ENCODE results near the gene CLK2. TPM values are rescaled to one million over a fixed set of nuclear protein-coding genes. Genes with fewer than 3 reads are reported as not detected.
"Not testable (repeated sequence)": the region's sequence is repeated elsewhere in the genome, so short reads cannot be mapped to it uniquely, and the experiment has no call there.

Gene CLK2
- total RNA-seq, 2 experiments from 2014 or later: 78.0 to 82.0 TPM

DNA sequence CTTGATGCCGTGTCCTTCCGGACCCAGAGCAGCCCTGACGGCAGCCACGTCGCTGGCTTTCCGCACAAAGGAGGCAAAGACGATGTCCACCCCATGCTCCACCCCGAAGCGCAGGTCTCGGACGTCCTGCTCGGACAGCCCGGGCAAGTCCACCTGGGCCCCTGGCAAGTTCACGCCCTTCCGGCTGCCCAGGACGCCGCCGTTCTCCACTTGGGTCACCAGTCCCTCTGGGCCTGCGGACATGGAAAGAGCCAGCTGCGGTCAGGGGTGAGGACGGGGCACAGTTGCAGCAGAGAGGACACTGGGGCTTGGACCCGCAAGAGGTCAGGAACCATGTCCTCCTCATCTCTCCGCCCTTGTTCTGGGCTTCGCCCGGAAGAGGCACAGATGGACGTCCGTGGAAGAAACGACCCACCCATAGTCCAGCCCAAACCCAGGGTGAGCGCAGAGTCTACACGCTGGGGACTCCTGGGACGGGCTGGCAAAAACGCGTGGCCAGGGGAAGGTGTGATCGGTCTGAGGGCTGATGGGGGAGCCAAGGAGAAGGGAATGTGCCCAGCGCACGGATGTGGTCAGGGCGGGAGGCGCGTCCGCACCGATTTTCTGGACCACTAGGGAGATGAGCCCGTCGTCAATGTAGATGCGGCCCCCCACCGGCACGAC, 21.3 kb upstream of the CLK2 start:
- CTCF ChIA-PET: interaction anchor here (0.5 kb wide), 1 partner anchor 18 kb away, joined by 4 read pairs; no protein-coding TSS in a partner anchor
- Mint-ChIP-seq H3K9me3 (no peaks in the 10 kb centered on the region), H3K27me3 (peaks cover 48% of the 10 kb centered on the region), H3K4me3 (no peak overlapping the region), H3K36me3 (ENCODE audit: low read depth) (no peaks in the 10 kb centered on the region), H3K4me1 (peaks cover 8% of the 10 kb centered on the region), H3K27ac (no peak overlapping the region)
- DNase-seq: no peak
- POLR2A ChIA-PET: no interaction called here

DNA sequence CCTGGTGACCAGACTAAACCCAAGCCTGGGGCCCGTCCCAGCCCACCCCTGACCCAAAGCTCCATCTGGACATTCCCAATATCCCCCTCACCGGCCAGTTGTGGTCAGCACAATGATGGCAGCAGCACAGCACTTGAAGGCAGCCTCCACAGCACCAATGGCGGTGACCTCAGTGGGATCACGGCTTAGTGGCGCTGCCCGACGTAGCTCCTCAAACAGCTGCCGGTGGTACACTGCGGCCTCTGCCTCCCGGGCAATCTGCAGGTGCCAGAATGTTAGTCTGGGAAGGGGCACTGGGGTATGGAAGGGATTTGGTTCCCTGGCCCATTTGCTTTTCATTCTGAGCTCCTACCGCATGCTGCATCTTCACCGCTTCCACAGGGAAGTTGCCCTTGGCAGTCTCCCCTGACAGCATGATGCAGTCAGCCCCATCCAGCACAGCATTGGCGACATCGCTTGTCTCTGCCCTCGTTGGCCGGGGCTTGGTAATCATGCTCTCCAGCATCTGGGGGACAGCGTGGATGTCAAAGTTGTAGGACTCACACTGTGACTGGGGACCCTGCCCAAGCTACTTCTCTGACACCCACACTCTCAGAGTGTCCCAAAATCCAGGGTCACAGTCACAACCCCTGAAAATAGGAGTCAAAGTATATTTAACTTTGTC, 19.9 kb upstream of the CLK2 start:
- Mint-ChIP-seq H3K9me3 (no peaks in the 10 kb centered on the region), H3K4me1 (peaks cover 8% of the 10 kb centered on the region), H3K27me3 (peaks cover 48% of the 10 kb centered on the region), H3K36me3 (ENCODE audit: low read depth) (no peaks in the 10 kb centered on the region), H3K4me3 (no peak overlapping the region), H3K27ac (no peak overlapping the region)
- ChIA-PET CTCF (interaction anchor here (1.4 kb wide), 1 partner anchor 42 kb away, joined by 4 read pairs; no protein-coding TSS in a partner anchor), POLR2A (interaction anchor here (0.6 kb wide), 1 partner anchor 15 kb away, joined by 3 read pairs; the partner anchor contains the start of gene FDPS)
- no peak for DNase-seq

DNA sequence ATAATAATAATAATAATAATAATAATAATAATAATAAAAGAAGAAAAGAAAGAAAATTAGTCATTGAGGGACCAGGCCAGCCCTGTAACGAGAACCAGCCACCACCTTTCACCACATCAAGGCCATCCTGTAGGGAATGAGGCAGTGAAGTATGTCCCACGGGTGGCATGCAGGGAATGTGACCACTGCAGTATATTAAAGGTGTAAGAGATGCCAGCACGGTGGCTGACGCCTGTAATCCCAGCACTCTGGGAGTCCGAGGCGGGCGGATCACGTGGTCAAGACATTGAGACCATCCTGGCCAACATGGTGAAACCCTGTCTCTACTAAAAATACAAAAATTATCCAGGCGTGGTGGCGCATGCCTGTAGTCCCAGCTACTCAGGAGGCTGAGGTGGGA, 17.7 kb upstream of the CLK2 start:
- H3K4me3 Mint-ChIP-seq; H3K27ac Mint-ChIP-seq; POLR2A ChIA-PET; H3K9me3 Mint-ChIP-seq; H3K4me1 Mint-ChIP-seq; H3K36me3 Mint-ChIP-seq (ENCODE audit: low read depth); CTCF ChIA-PET; DNase-seq: not testable (repeated sequence)
- H3K27me3 Mint-ChIP-seq: peaks cover 33% of the 10 kb centered on the region

DNA sequence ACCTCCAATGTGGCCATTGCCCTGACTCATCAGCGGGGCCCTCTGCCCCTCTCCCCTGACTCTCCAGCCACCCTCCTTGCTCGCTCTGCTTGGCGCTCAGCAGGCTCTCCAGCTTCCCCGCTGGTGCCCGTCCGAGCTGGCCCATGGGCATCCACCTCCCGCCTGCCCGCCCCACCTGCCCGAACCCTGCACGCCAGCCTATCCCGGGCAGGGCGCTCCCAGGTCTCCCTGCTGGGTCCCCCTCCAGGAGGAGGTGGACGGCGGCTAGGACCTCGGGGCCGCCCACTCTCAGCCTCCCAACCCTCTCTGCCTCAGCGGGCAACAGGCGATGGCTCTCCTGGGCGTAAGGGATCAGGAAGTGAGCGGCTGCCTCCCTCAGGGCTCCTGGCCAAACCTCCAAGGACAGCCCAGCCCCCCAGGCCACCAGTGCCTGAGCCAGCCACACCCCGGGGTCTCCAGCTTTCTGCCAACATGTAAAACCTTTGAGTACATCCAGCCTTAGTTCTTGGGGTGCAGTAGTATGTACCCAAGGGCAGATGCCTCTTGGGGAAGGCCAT, 14.8 kb upstream of the CLK2 start:
- no peaks in the 10 kb centered on the region for H3K36me3 Mint-ChIP-seq (ENCODE audit: low read depth)
- ChIA-PET CTCF (no interaction called here), POLR2A (no interaction called here)
- H3K4me1 Mint-ChIP-seq: no peaks in the 10 kb centered on the region
- peaks cover 9% of the 10 kb centered on the region for H3K27me3 Mint-ChIP-seq
- DNase-seq: no peak
- H3K4me3 Mint-ChIP-seq: no peak overlapping the region
- H3K9me3 Mint-ChIP-seq: no peaks in the 10 kb centered on the region
- H3K27ac Mint-ChIP-seq: no peak overlapping the region

DNA sequence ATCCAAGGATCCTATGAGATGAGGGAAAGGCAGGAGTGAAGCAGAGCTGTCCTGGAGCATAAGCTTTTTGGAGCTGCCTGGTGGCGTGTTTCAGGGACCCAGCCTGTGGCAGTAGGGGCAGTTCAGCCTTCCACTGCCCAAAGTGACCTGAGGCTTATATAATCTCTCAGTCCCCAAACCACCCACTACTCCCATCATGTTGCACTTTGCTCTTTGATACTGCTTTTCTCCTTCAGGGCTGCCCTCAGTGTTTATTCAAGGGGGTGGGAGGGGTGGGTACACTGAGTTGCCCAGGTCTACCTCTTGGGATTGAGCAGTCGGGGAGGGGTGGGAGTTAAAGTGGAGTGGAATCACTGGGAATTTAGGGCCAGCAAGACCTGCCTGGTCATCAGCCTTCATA, 13.2 kb upstream of the CLK2 start:
- Mint-ChIP-seq H3K36me3 (ENCODE audit: low read depth) (no peaks in the 10 kb centered on the region), H3K4me3 (no peak overlapping the region), H3K4me1 (peaks cover 2% of the 10 kb centered on the region), H3K9me3 (no peaks in the 10 kb centered on the region), H3K27ac (no peak overlapping the region), H3K27me3 (peaks cover 5% of the 10 kb centered on the region)
- no peak for DNase-seq
- POLR2A ChIA-PET: interaction anchor here (1.4 kb wide), 1 partner anchor 21 kb away, joined by 6 read pairs; the partner anchor contains the start of gene FDPS
- CTCF ChIA-PET: no interaction called here

DNA sequence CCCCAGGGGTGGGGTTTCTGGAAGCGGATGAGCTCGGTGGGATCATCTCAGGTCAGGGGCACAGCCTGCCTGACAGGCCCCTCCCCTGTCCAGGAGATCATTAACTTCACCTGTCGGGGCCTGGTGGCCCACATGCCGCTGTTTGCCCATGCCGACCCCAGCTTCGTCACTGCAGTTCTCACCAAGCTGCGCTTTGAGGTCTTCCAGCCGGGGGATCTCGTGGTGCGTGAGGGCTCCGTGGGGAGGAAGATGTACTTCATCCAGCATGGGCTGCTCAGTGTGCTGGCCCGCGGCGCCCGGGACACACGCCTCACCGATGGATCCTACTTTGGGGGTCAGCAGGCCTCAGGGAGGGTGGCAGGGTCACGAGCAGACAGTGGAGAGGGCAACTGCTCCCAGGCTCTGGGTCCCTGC, 12.3 kb upstream of the CLK2 start:
- Mint-ChIP-seq H3K27me3 (peaks cover 3% of the 10 kb centered on the region), H3K36me3 (ENCODE audit: low read depth) (no peaks in the 10 kb centered on the region), H3K9me3 (no peaks in the 10 kb centered on the region), H3K4me3 (no peak overlapping the region), H3K27ac (no peak overlapping the region), H3K4me1 (peaks cover 2% of the 10 kb centered on the region)
- ChIA-PET POLR2A (interaction anchor here (1.4 kb wide), 1 partner anchor 22 kb away, joined by 6 read pairs; the partner anchor contains the start of gene FDPS), CTCF (no interaction called here)
- no peak for DNase-seq

DNA sequence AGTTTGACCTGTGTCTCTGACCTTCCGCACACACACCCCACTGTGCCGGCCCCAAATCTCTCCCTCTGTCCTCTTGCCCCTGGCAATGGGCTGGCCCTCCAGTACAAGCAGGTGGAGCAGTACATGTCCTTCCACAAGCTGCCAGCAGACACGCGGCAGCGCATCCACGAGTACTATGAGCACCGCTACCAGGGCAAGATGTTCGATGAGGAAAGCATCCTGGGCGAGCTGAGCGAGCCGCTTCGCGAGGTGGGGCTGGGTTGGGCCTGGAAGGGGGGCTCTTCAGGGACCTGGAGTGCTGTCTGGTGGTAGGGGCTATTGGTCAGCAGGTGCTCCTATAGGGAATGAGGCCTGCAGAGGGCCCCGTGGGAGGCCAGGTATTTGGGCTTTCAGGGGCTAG, 11.8 kb upstream of the CLK2 start:
- DNase-seq: no peak
- Mint-ChIP-seq H3K27me3 (peaks cover under 1% of the 10 kb centered on the region), H3K4me3 (no peak overlapping the region), H3K27ac (no peak overlapping the region), H3K4me1 (peaks cover 2% of the 10 kb centered on the region), H3K36me3 (ENCODE audit: low read depth) (no peaks in the 10 kb centered on the region), H3K9me3 (no peaks in the 10 kb centered on the region)
- POLR2A ChIA-PET: no interaction called here
- CTCF ChIA-PET: no interaction called here

DNA sequence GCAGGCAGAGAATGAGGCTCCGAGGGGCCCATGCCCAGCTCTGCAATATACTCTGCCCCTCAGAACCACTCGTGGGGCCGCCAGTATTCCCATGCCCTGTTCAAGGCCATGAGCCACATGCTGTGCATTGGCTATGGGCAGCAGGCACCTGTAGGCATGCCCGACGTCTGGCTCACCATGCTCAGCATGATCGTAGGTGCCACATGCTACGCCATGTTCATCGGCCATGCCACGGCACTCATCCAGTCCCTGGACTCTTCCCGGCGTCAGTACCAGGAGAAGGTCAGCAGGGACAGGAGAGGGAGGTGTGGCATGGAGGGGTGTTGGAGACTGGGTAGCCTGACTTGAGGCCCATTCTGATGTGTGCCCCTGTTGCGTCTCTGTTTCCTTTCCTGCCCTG, 11.2 kb upstream of the CLK2 start:
- Mint-ChIP-seq H3K4me3 (no peak overlapping the region), H3K4me1 (peaks cover 2% of the 10 kb centered on the region), H3K27me3 (no peaks in the 10 kb centered on the region), H3K36me3 (ENCODE audit: low read depth) (no peaks in the 10 kb centered on the region), H3K9me3 (no peaks in the 10 kb centered on the region), H3K27ac (no peak overlapping the region)
- DNase-seq: no peak
- ChIA-PET CTCF (no interaction called here), POLR2A (no interaction called here)

DNA sequence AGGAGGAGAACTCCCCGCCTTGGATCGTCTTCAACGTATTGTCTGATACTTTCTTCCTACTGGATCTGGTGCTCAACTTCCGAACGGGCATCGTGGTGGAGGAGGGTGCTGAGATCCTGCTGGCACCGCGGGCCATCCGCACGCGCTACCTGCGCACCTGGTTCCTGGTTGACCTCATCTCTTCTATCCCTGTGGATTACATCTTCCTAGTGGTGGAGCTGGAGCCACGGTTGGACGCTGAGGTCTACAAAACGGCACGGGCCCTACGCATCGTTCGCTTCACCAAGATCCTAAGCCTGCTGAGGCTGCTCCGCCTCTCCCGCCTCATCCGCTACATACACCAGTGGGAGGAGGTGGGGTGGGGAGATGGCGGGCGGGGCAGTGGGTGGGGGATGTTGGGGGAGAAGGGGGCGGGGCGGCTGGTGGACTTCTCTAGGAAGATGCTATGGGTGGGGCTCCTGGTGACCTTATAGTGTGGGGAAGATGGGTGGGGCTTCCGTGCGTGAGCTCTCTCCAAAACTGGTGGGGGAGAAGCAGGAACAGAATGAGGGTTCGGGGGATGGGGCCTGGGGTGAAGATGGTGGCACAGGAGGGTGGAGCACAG, 9.3 kb upstream of the CLK2 start:
- Mint-ChIP-seq H3K4me1 (peaks cover 7% of the 10 kb centered on the region), H3K36me3 (ENCODE audit: low read depth) (no peaks in the 10 kb centered on the region), H3K27me3 (peaks cover 4% of the 10 kb centered on the region), H3K9me3 (no peaks in the 10 kb centered on the region), H3K27ac (no peak overlapping the region), H3K4me3 (no peak overlapping the region)
- POLR2A ChIA-PET: no interaction called here
- CTCF ChIA-PET: interaction anchor here (1.0 kb wide), 1 partner anchor 41 kb away, joined by 3 read pairs; no protein-coding TSS in a partner anchor
- DNase-seq: no peak

DNA sequence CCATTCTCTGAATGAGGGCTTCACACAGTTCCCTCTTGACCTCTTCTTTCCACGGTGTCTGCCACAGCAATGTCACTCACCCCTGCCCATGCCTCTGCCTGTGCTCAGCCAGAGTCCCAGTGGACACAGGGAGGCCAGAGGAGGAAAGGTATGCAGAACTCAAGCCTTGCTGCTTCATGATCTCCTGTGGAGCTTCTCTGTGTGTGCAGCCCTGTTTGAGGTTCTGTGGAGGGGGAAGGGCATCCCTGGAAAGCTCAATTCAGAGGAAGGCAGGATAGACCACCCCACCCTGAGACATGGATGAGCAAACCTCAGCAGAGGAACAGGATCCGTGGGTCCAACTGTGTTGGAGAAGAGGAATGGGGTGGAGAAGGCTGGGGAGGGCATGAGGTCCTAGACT, 6.0 kb upstream of the CLK2 start:
- CTCF ChIA-PET: interaction anchor here (0.9 kb wide), 1 partner anchor 43 kb away, joined by 4 read pairs; no protein-coding TSS in a partner anchor
- H3K27me3 Mint-ChIP-seq: peaks cover 4% of the 10 kb centered on the region
- POLR2A ChIA-PET: interaction anchor here (1.3 kb wide), 1 partner anchor 29 kb away, joined by 4 read pairs; the partner anchor contains the start of gene FDPS
- H3K4me1 Mint-ChIP-seq: peaks cover 22% of the 10 kb centered on the region
- no peaks in the 10 kb centered on the region for H3K36me3 Mint-ChIP-seq (ENCODE audit: low read depth)
- H3K4me3 Mint-ChIP-seq: no peak overlapping the region
- H3K27ac Mint-ChIP-seq: no peak overlapping the region
- H3K9me3 Mint-ChIP-seq: no peaks in the 10 kb centered on the region
- DNase-seq: no peak

DNA sequence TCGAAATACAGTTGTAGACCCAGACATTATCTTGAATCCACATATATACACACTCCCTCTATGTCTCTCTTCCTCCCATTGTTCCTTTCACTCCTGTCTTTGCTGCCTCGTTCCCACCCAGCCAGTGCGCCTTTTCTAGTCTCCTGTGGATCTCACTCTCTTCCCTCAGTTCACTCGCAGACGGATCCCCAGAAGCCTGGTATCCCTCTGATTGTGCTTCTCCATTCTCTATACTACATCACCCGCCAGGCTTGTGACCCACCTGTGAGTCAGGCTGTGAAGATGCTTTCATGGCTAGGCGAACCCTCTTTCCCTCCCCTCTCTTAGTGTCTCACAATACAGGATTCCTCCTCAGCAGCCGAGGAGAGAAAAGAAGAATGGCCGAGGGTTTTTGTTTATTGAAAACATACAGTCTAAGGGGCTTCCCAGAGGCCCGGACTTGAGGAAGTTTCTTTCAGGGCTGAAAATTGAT, 5.4 kb upstream of the CLK2 start:
- Mint-ChIP-seq H3K9me3 (no peaks in the 10 kb centered on the region), H3K36me3 (ENCODE audit: low read depth) (no peaks in the 10 kb centered on the region), H3K4me3 (peak overlapping the region; percentile 1), H3K4me1 (peaks cover 25% of the 10 kb centered on the region), H3K27me3 (peaks cover 4% of the 10 kb centered on the region), H3K27ac (no peak overlapping the region)
- no peak for DNase-seq
- CTCF ChIA-PET: interaction anchor here (0.9 to 1.0 kb wide), 4 partner anchors 27 to 43 kb away, joined by 3 to 6 read pairs (median 4); no protein-coding TSS in a partner anchor
- POLR2A ChIA-PET: interaction anchor here (1.0 to 1.3 kb wide), 2 partner anchors 30 to 42 kb away, joined by 3 to 4 read pairs; partner anchors contain the start of genes FDPS and RUSC1

DNA sequence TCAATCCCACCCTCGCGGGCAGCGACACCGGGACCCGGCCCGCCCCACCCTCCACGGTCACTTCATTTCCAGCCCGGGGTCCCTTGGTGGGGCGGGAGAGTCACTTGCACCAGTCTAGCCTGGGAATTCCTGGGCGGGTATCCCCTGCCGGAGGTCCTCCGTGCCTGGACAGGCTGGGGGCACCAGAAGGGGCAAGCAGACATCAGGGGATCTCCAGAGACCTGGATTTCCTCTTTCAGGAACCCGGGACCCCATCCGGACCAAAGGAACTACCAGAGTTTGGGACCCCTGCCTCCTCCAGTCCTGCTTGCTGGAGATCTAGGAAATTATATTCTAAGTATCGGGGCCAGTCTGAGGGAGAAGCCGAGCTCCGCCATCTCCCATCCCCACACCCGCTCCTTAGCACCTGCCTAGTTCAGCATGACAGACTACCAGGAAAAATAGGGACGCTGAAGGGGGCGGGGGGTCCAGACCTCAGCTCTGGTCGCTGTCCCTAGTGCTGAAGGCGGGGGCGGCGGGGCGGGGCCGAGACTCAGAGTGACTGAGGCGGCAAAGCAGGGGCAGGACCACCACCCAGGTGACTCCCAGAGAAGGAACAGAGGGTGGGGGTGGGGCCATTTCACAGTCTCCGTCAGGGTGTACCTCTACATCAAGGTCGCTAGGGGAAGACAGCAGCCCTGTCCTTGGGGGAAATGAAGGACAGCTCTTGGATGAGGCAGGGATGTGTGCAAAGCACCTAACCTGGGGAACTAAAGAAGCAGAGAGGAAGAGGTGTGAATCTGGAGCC, 4.8 kb upstream of the CLK2 start:
- peaks cover 4% of the 10 kb centered on the region for H3K27me3 Mint-ChIP-seq
- H3K4me3 Mint-ChIP-seq: peak overlapping the region; percentile 56
- H3K9me3 Mint-ChIP-seq: no peaks in the 10 kb centered on the region
- peaks cover 2% of the 10 kb centered on the region for H3K36me3 Mint-ChIP-seq (ENCODE audit: low read depth)
- DNase-seq: peak; percentile 70
- peaks cover 27% of the 10 kb centered on the region for H3K4me1 Mint-ChIP-seq
- CTCF ChIA-PET: interaction anchor here (0.7 to 1.0 kb wide), 4 partner anchors 26 to 403 kb away, joined by 3 to 6 read pairs (median 4); no protein-coding TSS in a partner anchor
- no peak overlapping the region for H3K27ac Mint-ChIP-seq
- POLR2A ChIA-PET: interaction anchor here (0.7 to 1.0 kb wide), 2 partner anchors 42 to 43 kb away, joined by 3 read pairs; partner anchors contain the start of gene RUSC1
